GM21619 (cell line): ENCODE measurements around the gene BMP8B.
"Not testable (repeated sequence)": the region's sequence is repeated elsewhere in the genome, so short reads cannot be mapped to it uniquely, and the experiment has no call there.

ENCODE experiments used
- ATAC-seq: cut with Tn5 transposase; IDR thresholded peaks from one replicate; pipeline ENCODE4 v1.9.1; 2021; ENCODE audit not compliant: unreplicated experiment

The BMP8B gene

GRCh38 chr1:39779137-39779536, 9.5 kb downstream of the BMP8B start:
- ATAC-seq: no peak

GRCh38 chr1:39778463-39779099, 10.1 kb downstream of the BMP8B start:
- not testable (repeated sequence) for ATAC-seq

- not testable (repeated sequence) for ATAC-seq
Observed at GRCh38 chr1:39777896-39778295, 10.8 kb downstream of the BMP8B start.

GRCh38 chr1:39777306-39777705, 11.4 kb downstream of the BMP8B start:
- no peak for ATAC-seq

- no peak for ATAC-seq
Observed at GRCh38 chr1:39776886-39777285, 11.8 kb downstream of the BMP8B start.

GRCh38 chr1:39776400-39776713, 12.3 kb downstream of the BMP8B start:
- no peak for ATAC-seq

GRCh38 chr1:39775676-39776399, 12.8 kb downstream of the BMP8B start:
- not testable (repeated sequence) for ATAC-seq

- not testable (repeated sequence) for ATAC-seq
Observed at GRCh38 chr1:39775141-39775540, 13.5 kb downstream of the BMP8B start.

- not testable (repeated sequence) for ATAC-seq
Observed at GRCh38 chr1:39773369-39773979, 15.2 kb downstream of the BMP8B start.

GRCh38 chr1:39771022-39771532, 17.6 kb downstream of the BMP8B start, which contains the start of gene OXCT2:
OXCT2 (minus strand) TSS chr1:39771348; CDS start chr1:39771255, 93 bp downstream.
- not testable (repeated sequence) for ATAC-seq

GRCh38 chr1:39770100-39771021, 18.3 kb downstream of the BMP8B start:
- ATAC-seq: not testable (repeated sequence)

- not testable (repeated sequence) for ATAC-seq
Observed at GRCh38 chr1:39769502-39769901, 19.2 kb downstream of the BMP8B start.

GRCh38 chr1:39766466-39766865, 22.2 kb downstream of the BMP8B start:
- ATAC-seq: not testable (repeated sequence)

GRCh38 chr1:39764512-39764911, 24.2 kb downstream of the BMP8B start:
- ATAC-seq: not testable (repeated sequence)

GRCh38 chr1:39763619-39764374, 24.9 kb downstream of the BMP8B start:
- not testable (repeated sequence) for ATAC-seq

- no peak for ATAC-seq
Observed at GRCh38 chr1:39762550-39763540, 25.8 kb downstream of the BMP8B start.

GRCh38 chr1:39761557-39762260, 27.0 kb downstream of the BMP8B start:
- ATAC-seq: no peak

- ATAC-seq: no peak
Observed at GRCh38 chr1:39761016-39761415, 27.6 kb downstream of the BMP8B start.
